GM12874 (cell line): Measurements from ENCODE around the gene LIPE.

Source experiments
- TF ChIP-seq, protein P1 (sequence below): IDR thresholded peaks from 2 replicates; pipeline ENCODE4 v1.5.1; 2011; ENCODE audit warnings: low read depth, mild to moderate bottlenecking, control low read depth, low read length, moderate library complexity; ENCODE audit not compliant: insufficient read depth

Gene LIPE

GRCh38 chr19:42369433-42370067, 57.6 kb downstream of the LIPE start:
- TF ChIP-seq, protein P1, sequence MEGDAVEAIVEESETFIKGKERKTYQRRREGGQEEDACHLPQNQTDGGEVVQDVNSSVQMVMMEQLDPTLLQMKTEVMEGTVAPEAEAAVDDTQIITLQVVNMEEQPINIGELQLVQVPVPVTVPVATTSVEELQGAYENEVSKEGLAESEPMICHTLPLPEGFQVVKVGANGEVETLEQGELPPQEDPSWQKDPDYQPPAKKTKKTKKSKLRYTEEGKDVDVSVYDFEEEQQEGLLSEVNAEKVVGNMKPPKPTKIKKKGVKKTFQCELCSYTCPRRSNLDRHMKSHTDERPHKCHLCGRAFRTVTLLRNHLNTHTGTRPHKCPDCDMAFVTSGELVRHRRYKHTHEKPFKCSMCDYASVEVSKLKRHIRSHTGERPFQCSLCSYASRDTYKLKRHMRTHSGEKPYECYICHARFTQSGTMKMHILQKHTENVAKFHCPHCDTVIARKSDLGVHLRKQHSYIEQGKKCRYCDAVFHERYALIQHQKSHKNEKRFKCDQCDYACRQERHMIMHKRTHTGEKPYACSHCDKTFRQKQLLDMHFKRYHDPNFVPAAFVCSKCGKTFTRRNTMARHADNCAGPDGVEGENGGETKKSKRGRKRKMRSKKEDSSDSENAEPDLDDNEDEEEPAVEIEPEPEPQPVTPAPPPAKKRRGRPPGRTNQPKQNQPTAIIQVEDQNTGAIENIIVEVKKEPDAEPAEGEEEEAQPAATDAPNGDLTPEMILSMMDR, result no peak

DNA sequence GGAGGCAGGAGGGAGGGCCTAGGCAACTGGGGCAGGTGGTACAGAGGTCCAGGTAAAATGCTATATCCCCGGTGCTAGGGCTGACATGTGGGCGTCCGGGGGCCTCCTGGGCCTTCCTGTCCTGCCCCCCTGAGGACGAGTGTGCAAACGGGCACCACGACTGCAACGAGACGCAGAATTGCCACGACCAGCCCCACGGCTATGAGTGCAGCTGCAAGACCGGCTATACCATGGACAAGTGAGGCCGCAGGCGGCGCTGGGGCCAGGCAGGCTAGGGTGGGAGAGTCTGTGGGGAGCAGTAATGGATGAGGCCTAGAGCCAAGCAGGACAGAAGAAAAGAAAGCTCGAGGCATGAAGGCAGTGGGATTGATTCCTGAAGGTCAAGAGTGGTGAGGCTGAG, 58.4 kb downstream of the LIPE start:
- TF ChIP-seq, protein P1, result no peak

DNA sequence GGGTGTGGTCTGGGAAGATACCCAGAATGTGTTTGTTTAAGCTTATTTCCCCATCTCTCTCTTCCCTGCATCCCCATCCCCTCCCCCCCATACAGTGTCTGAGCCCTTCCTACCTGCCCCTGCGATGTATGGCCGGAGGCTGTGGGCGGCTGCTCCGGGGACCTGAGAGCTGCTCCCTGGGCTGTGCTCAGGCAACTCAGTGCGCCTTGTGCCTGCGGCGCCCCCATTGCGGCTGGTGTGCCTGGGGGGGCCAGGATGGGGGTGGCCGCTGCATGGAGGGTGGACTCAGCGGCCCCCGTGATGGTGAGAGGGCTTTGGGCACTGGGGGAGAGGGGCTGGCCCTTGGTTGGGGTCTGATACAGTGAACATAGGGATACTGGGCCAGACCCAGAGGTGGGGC, 58.8 kb downstream of the LIPE start:
- TF ChIP-seq, protein P1, result no peak

DNA sequence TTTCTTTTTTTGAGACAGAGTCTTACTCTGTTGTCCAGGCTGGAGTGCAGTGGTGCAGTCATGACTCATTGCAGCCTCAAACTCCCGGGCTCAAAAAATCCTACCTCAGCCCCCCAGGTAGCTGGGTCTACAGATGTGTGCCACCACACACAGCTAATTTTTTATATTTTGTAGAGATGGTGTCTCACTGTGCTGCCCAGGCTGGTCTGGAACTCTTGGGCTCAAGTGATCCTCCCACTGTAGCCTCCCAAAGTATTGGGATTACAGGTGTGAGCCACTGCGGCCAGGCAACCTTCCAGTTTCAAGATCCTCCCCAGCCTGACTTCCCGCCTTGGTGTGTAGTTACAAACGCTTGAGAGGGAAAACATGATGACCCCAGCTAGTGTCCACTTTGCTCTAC, 59.3 kb downstream of the LIPE start:
- TF ChIP-seq, protein P1, result no peak

DNA sequence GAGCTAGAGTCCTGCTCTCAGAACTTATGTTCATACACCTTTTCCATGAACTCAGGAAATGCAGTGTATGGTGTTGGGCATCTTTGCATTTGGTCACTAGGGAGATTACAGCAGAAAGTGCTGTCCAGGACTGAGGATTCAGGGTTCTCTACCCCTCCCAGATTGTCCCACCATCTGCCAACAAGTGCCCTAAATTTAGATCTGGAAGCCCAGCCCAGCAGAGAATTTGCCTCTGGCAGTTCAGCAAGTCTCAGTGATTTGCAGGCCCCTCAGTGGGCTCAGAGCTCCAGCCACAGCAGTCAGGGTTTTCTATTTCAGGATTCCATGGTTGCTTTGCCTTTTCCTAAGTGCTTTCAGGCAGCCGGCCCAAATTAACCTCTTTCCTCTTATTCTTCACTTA, 60.5 kb downstream of the LIPE start:
- TF ChIP-seq, protein P1, result no peak

DNA sequence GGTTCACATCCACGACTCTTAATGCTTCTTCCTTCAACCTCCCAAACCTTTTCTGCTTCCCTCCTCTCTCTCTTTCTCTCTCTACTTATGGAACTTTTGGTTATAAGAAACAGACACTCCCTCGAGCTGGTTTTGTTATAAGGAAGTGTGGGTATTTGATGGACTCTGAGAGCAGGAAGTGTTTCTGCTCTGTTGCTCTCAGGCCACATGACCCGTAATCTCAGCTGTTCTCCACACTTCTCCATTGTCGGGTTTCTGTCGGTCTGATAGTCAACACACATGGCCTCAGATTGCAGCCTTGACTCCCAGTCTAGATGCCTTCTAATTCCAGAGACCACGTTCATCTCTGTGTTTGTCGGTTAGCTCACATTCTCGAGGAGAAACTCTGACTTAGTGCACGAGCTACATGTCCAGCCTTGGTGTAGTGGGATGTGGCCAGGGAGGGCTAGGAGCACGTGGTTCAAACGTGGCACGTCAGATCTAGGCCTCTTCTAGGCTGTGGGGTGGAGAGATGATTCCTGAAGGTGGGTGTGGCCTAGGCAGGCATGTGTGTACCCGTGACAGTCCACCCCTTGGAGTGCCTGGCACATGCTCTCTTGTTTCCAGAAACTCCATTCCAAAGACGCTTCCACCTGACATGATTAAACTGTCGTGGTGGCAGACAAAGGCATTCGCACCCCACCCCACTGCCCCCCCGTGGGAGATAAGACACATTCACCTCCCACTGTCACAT, 63.4 kb downstream of the LIPE start:
- TF ChIP-seq, protein P1, result no peak

DNA sequence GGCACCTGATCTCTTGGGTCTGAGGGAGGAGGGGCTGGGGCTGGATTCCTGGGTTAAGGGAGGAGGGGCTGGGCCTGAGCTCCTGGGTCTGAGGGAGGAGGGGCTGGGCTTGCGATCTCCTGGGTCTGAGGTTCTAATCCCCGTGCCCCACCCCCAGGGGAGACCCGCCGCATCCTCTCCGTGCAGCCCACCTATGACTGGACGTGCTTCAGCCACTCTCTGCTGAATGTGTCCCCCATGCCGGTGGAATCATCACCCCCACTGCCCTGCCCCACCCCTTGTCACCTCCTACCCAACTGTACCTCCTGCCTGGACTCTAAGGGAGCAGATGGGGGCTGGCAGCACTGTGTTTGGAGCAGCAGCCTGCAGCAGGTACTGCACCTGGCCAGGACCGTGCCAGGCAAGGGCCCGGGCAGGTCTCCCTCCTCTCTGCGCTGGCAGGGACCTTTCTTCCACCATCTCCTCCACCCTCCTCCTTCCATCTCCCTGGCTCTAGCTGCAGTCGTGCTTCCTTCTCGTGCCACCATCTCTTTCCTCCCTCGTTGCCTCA, 64.2 kb downstream of the LIPE start:
- TF ChIP-seq, protein P1, result no peak
